Measurements from ENCODE around the gene MOSMO.
"Not testable (repeated sequence)": the region's sequence is repeated elsewhere in the genome, so short reads cannot be mapped to it uniquely, and the experiment has no call there.

Gene MOSMO

DNA sequence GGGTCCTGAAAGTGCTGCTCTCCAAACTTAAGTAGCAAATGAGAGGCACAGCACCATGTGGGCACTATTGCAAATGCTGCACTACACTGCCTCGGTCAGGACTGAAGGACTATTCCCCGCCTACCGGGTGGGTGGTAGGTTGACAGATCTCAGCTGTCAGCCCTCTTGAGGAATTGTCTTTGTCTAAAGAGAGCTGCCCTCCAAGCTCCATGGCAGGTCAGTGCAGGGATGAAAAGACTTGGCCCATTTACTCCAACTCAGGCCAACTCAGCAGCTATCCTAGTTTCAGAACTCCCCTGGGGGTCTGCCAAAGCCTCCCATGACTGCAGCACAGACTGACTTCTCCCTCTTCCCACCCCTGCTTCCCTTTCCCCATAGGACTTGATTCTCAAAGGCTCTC, 3.6 kb upstream of the MOSMO start:
- no peak for DNase-seq

GRCh38 chr16:22005746-22006145, 2.2 kb upstream of the MOSMO start:
- DNase-seq, result no peak

- no peak for DNase-seq
Measured at GRCh38 chr16:22006636-22007035, 1.3 kb upstream of the MOSMO start.

GRCh38 chr16:22007159-22007508, 777 bp upstream of the MOSMO start:
- DNase-seq, result no peak

GRCh38 chr16:22008215-22009059, 526 bp downstream of the MOSMO start:
- no peak for DNase-seq

DNA sequence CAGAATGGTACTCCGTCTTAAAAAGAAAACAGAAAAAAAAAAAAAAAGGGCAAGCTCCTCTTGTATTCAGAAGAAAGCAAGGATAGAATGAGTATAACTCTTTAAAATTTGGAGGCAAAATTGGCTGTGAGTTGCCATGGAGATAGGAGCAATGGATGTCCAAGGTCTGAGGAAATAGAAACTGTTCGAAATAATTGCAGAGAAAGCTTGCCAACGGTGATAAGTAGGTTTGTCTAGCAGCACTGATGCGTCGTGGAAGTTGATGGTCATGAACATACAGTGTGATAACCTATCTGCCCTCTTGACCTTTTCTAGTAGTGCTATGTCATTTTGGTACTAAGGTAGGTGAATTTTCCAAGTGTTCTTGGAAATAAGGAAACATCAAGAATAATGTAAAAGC, 3.0 kb downstream of the MOSMO start:
- DNase-seq, result no peak

GRCh38 chr16:22012241-22012640, 4.3 kb downstream of the MOSMO start:
- no peak for DNase-seq

- DNase-seq, result no peak
Measured at GRCh38 chr16:22013486-22013885, 5.6 kb downstream of the MOSMO start.

GRCh38 chr16:22014271-22014873, 6.5 kb downstream of the MOSMO start:
- no peak for DNase-seq

GRCh38 chr16:22016927-22017326, 9.0 kb downstream of the MOSMO start:
- no peak for DNase-seq

DNA sequence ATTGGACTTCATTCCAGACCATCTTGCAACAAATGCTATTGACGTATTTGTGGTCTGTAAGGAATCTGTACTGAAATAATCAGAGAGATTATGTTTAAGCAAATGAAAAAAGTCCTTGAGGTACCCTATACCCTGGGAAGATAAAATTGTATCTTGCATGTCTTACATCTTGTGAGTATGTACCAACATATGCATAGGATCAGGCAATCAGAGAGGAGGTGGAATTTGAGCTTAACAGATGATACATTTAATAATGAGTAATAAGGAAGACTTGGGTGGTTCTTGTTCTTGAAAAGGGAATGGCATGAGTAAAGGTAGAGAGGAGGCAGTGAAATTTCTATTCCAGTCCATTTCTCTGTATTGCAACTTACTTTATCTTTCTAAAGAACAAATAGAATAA, 10.6 kb downstream of the MOSMO start:
- DNase-seq, result no peak

DNA sequence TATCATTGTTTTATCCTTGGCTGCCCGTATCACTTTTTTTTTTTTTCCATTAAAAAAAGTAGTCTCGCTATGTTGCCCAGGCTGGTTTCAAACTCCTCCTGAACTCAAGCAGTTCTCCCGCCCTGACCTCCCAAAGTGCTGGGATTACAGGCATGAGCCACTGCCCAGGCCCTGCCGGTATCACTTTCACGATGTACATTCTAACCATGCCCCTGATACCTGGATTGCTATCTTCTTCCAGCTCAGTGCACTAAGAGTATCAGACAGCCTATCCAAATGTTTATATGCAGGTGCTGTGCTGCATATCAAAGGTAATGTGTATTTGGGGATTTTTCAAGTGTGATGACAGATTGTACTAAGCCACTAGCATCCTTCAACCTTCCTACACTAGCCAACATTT, 14.2 kb downstream of the MOSMO start:
- DNase-seq, result no peak

DNA sequence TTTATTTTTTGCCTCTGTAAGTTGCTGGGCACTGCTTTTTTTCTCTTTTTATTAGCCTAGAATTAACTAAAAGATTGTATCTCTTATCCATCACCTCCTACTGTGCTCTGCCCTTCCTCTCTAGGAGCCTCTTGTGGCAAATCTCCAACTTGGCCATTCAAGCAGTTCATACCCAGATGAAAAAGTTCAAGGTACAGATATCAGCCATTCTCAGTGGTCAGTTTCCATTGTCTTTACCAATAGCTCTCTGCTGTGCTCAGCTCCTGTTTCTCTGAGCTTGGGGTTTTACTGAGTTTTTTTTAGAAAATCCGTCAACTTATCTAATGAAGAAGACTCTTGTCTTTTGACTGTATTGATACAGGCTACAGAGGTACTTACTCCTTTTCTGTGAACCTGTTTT, 15.6 kb downstream of the MOSMO start:
- DNase-seq, result no peak

GRCh38 chr16:22024785-22025184, 16.9 kb downstream of the MOSMO start:
- not testable (repeated sequence) for DNase-seq

DNA sequence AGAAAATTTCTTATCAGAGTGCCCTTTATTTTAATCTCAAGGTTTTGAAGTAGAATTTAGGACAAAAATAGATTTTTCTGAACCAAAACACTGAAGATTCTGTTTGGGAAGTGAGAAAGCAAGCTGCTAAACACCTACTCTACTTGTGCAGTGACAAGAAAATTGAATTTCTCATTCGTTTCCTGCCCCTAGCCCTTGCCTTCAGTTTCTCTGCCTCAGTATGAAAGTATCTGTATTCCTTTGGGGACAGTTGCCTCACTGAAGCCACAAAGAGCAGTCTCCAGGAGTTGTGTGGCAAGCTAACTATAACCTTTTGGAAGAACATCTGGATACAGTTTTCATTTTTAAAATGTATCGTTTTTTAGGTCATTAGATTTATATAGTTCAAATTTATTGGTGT, 19.7 kb downstream of the MOSMO start:
- no peak for DNase-seq

GRCh38 chr16:22029632-22030031, 21.7 kb downstream of the MOSMO start:
- DNase-seq, result no peak

DNA sequence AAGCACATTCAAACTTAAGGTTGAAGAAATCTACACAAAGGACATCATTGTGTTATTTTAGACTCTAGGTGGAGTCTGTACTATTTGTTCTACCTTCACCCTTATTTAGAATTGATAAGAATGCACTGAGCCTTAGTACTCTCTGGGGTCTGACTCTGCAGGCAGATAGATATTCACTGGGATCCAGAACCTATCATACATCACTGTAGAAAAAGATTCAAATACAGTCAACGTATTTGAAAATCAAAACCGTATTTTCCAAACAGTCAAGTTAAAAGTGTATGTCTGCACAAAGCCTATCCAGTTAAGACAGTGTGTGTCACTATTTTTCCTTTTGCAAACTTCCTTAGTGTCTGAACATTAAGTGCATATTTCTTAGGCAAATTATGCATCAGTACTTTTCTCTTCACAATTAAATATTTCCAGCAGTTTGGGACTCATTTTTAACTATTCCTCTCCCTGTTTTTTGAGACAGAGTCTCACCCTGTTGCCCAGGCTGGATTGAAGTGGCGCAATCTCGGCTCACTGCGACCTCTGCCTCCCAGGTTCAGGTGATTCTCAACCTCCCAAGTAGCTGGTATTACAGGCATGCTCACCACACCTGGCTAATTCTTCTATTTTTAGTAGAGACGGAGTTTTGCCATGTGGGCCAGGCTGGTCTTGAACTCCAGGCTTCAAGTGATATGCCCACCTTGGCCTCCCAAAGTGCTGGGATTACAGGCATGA, 22.3 kb downstream of the MOSMO start:
- DNase-seq, result no peak

DNA sequence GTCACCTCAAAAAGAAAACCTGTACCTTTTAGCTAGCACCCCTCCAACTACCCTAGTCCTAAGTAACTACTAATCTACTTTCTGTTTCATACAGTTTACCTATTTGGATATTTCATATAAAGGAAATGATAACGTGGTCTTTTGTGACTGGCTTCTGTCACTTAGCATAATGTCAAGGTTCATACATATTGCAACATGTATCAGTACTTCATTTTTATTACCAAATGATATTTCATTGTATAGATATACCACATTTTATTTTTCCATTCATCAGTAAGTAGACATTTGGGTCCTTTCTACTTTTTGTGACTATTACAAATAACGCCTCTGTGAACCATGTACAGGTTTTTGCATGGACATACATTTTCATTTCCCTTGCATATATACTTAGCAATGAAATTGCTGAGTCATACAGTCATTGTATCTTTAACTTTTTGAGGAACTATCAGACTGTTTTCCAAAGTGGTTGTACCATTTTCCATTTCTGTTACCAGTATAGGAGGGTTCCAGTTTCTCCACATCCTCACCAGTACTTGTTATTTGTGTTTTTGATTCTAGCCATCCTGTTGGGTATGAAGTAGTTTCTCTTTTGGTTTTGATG, 23.7 kb downstream of the MOSMO start:
- DNase-seq, result no peak

DNA sequence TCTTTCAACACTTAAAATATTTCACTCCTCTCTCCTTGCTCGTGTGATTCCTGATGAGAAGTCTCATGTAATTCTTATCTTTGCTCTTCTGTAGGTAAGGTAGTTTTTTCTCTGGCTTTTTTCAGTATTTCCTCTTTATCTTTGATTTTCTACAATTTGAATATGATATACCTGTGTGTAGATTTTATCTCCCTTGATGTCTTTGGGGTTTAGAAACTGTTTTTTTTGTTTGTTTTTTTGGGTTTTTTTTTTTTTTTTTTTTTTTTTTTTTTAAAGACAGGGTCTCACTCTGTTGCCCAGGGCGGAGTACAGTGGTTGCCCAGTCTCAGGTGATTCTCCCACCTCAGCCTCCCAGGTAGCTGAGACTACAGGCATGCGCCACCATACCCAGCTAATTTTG, 26.6 kb downstream of the MOSMO start:
- no peak for DNase-seq

DNA sequence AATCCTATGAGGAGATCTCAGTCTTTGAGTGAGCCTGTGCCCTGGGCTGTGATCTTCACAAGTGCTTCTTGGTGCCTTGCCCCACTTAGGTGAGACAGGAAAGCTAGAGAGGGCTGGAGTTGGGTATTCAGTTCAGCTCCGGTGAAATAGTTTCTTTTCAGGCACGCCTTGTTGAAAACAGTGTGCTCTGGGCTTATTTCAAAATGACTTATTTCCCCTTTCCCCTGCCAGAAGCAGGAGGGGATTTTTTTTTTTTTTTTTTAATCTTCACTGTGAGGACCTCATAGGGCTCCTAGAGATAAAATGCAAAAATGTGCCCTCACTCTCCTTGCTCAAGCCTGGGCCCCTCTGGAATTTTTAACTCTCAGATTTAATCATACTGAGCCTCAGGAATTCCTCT, 27.2 kb downstream of the MOSMO start:
- no peak for DNase-seq

- DNase-seq, result not testable (repeated sequence)
Measured at GRCh38 chr16:22043882-22044281, 36.0 kb downstream of the MOSMO start.

DNA sequence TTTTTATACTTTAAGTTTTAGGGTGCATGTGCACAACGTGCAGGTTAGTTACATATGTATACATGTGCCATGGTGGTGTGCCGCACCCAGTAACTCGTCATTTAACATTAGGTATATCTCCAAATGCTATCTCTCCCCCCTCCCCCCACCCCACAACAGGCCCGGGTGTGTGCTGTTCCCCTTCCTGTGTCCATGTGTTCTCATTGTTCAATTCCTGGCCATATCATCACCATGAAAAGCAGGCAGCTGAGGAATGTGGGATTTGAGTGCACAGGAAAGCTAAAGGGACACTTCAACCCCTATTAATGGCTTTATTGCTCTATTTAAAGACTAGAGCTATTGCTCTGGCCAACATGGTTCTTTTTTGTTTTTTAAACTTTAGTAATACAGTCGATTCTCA, 38.0 kb downstream of the MOSMO start:
- DNase-seq, result not testable (repeated sequence)

- no peak for DNase-seq
Measured at GRCh38 chr16:22050963-22051362, 43.1 kb downstream of the MOSMO start.

- no peak for DNase-seq
Measured at GRCh38 chr16:22052980-22053379, 45.1 kb downstream of the MOSMO start.

Data from CD4-positive, alpha-beta T cell treated with Interleukin-15 for 1 hour (primary cell).